ENCODE data around the gene KRTAP19-1. TPM values are rescaled to one million over a fixed set of nuclear protein-coding genes. Genes with fewer than 3 reads are reported as not detected.

The KRTAP19-1 gene
- total RNA-seq, 1 experiment from 2014 or later: not detected

DNA sequence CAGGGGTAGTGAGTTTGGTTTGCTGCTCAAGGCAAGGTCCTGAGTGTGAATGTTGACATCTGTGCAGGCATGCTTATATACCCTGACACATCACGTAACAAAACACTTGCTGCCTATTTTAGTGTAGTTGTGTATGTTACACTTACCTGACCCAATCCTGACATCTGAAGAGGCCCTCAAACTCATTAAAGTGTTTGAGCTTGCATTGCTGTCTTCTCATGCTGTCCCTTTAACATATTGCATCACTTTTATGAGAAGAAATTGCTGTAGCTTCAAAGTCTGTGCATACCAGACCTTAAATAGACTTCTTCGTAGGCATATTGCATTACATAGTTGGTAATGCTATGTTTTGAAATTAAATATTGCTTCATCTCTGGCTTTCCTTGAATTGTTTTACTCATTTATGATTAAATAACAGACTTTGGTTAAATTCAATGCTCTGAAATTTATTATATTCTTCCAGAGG lies 11.8 kb upstream of the KRTAP19-1 start, which contains the start of gene KRTAP19-3:
Gene KRTAP19-3 (minus strand): TSS at position 51 of the 466 bp plus-strand sequence. CDS start 56 bp downstream, outside the sequence.
- H2AFZ ChIP-seq (ENCODE audit: low read depth, low read length, poor library complexity, severe bottlenecking): no peak within 1 kb of the TSS
- H3K36me3 ChIP-seq (ENCODE audit: control insufficient read depth in 1 of 2, insufficient read depth in 2 of 2, low read length in 2 of 2): no peaks in the 10 kb centered on the region
- no peaks in the 10 kb centered on the region for H3K9me2 ChIP-seq (ENCODE audit: insufficient read depth)
- H3K9me3 ChIP-seq (ENCODE audit: control insufficient read depth in 1 of 2, insufficient read depth in 1 of 2, low read depth in 1 of 2, low read length in 2 of 2): peaks cover 3 to 16% of the 10 kb centered on the region in 2 experiments; a peak in 2 of 4 replicates
- H3K27ac ChIP-seq (ENCODE audit: low read depth, low read length): no peak within 1 kb of the TSS
- H4K20me1 ChIP-seq (ENCODE audit: insufficient read depth): no peaks in the 10 kb centered on the region
- ChIA-PET RAD21 (ENCODE audit: low non-redundant PET in 1 of 2, low total read pairs in 2 of 2, uncharacterized antibody in 2 of 2, unreplicated experiment in 2 of 2) (no interaction called here), CTCF (no interaction called here), POLR2A (no interaction called here)
- no peak for ATAC-seq
- intact Hi-C loops (cut with micrococcal nuclease): no loop called here
- H3K79me2 ChIP-seq (ENCODE audit: insufficient read depth, low read length): no peaks in the 10 kb centered on the region
- no TSS peak for BruUV-seq (replicated peaks)
- H3K4me2 ChIP-seq (ENCODE audit: low read length): no peak within 1 kb of the TSS
- H3K9ac ChIP-seq (ENCODE audit: low read length): no peak within 1 kb of the TSS
- H3K27me3 ChIP-seq (ENCODE audit: insufficient read depth, low read length): no peaks in the 10 kb centered on the region
- no peak for DNase-seq (ENCODE audit: low read depth, low spot score)
- H3K4me1 ChIP-seq (ENCODE audit: control insufficient read depth in 1 of 2, insufficient read depth in 2 of 2, low read length in 2 of 2): no peaks in the 10 kb centered on the region
- no peak within 1 kb of the TSS for H3K4me3 ChIP-seq (replicated peaks in 1 of 2; ENCODE audit: low read depth in 1 of 2, low read length in 2 of 2)
- TF ChIP-seq, protein P1, sequence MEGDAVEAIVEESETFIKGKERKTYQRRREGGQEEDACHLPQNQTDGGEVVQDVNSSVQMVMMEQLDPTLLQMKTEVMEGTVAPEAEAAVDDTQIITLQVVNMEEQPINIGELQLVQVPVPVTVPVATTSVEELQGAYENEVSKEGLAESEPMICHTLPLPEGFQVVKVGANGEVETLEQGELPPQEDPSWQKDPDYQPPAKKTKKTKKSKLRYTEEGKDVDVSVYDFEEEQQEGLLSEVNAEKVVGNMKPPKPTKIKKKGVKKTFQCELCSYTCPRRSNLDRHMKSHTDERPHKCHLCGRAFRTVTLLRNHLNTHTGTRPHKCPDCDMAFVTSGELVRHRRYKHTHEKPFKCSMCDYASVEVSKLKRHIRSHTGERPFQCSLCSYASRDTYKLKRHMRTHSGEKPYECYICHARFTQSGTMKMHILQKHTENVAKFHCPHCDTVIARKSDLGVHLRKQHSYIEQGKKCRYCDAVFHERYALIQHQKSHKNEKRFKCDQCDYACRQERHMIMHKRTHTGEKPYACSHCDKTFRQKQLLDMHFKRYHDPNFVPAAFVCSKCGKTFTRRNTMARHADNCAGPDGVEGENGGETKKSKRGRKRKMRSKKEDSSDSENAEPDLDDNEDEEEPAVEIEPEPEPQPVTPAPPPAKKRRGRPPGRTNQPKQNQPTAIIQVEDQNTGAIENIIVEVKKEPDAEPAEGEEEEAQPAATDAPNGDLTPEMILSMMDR (IDR thresholded peaks at IDR 0.05 in 2 of 3, conservative IDR thresholded peaks at IDR 0.05 in 1 of 3; ENCODE audit: borderline replicate concordance in 1 of 3, insufficient read depth in 1 of 3, low read depth in 2 of 3, low read length in 2 of 3): no peak
- TF ChIP-seq JUND (IDR thresholded peaks at IDR 0.05) (no peak), ELF1 (IDR thresholded peaks at IDR 0.05; ENCODE audit: borderline replicate concordance, low read depth) (no peak), ZNF274 (IDR thresholded peaks at IDR 0.05; ENCODE audit: low read depth, low read length) (no peak), FOSL1 (IDR thresholded peaks at IDR 0.05; ENCODE audit: low read depth) (no peak), CBX3 (IDR thresholded peaks at IDR 0.05; ENCODE audit: low read depth) (no peak), EZH2phosphoT487 (IDR thresholded peaks at IDR 0.05; ENCODE audit: borderline replicate concordance) (no peak), SIN3A (IDR thresholded peaks at IDR 0.05; ENCODE audit: low read depth) (no peak), TCF7L2 (IDR thresholded peaks at IDR 0.05; ENCODE audit: borderline replicate concordance, extremely low read depth, insufficient read depth, insufficient read length) (no peak), CEBPB (IDR thresholded peaks at IDR 0.05; ENCODE audit: low read depth) (no peak), POLR2AphosphoS5 (IDR thresholded peaks at IDR 0.05; ENCODE audit: low read depth, low read length) (no peak), SP1 (IDR thresholded peaks at IDR 0.05; ENCODE audit: low read depth) (no peak), SRF (IDR thresholded peaks at IDR 0.05; ENCODE audit: low read depth) (no peak), YY1 (IDR thresholded peaks at IDR 0.05; ENCODE audit: extremely low read depth, insufficient replicate concordance, low read depth, low read length) (no peak), ZFX (IDR thresholded peaks at IDR 0.05) (no peak)
- TF ChIP-seq, protein P2, sequence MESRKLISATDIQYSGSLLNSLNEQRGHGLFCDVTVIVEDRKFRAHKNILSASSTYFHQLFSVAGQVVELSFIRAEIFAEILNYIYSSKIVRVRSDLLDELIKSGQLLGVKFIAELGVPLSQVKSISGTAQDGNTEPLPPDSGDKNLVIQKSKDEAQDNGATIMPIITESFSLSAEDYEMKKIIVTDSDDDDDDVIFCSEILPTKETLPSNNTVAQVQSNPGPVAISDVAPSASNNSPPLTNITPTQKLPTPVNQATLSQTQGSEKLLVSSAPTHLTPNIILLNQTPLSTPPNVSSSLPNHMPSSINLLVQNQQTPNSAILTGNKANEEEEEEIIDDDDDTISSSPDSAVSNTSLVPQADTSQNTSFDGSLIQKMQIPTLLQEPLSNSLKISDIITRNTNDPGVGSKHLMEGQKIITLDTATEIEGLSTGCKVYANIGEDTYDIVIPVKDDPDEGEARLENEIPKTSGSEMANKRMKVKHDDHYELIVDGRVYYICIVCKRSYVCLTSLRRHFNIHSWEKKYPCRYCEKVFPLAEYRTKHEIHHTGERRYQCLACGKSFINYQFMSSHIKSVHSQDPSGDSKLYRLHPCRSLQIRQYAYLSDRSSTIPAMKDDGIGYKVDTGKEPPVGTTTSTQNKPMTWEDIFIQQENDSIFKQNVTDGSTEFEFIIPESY (IDR thresholded peaks at IDR 0.05; ENCODE audit: extremely low read depth, insufficient replicate concordance, low read length): no peak
- TF ChIP-seq, protein P3, sequence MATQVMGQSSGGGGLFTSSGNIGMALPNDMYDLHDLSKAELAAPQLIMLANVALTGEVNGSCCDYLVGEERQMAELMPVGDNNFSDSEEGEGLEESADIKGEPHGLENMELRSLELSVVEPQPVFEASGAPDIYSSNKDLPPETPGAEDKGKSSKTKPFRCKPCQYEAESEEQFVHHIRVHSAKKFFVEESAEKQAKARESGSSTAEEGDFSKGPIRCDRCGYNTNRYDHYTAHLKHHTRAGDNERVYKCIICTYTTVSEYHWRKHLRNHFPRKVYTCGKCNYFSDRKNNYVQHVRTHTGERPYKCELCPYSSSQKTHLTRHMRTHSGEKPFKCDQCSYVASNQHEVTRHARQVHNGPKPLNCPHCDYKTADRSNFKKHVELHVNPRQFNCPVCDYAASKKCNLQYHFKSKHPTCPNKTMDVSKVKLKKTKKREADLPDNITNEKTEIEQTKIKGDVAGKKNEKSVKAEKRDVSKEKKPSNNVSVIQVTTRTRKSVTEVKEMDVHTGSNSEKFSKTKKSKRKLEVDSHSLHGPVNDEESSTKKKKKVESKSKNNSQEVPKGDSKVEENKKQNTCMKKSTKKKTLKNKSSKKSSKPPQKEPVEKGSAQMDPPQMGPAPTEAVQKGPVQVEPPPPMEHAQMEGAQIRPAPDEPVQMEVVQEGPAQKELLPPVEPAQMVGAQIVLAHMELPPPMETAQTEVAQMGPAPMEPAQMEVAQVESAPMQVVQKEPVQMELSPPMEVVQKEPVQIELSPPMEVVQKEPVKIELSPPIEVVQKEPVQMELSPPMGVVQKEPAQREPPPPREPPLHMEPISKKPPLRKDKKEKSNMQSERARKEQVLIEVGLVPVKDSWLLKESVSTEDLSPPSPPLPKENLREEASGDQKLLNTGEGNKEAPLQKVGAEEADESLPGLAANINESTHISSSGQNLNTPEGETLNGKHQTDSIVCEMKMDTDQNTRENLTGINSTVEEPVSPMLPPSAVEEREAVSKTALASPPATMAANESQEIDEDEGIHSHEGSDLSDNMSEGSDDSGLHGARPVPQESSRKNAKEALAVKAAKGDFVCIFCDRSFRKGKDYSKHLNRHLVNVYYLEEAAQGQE (IDR thresholded peaks at IDR 0.05; ENCODE audit: low read depth): no peak
- TF ChIP-seq, protein P4, sequence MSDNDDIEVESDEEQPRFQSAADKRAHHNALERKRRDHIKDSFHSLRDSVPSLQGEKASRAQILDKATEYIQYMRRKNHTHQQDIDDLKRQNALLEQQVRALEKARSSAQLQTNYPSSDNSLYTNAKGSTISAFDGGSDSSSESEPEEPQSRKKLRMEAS (IDR thresholded peaks at IDR 0.05): no peak
- TF ChIP-seq, protein P5, sequence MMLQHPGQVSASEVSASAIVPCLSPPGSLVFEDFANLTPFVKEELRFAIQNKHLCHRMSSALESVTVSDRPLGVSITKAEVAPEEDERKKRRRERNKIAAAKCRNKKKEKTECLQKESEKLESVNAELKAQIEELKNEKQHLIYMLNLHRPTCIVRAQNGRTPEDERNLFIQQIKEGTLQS (IDR thresholded peaks at IDR 0.05): no peak

Data from HCT116 (cell line).